WTC11 (cell line): ENCODE measurements around the gene CCK. TPM values are rescaled to one million over a fixed set of nuclear protein-coding genes. Genes with fewer than 3 reads are reported as not detected.

ENCODE experiments used
- ATAC-seq: fragments of 200-7000 bp; cut with Tn5 transposase; 2 replicates; pipeline ENCODE4 v1.10.0; 2021; ENCODE audit warnings: mild to moderate bottlenecking, moderate library complexity
- CTCF ChIA-PET: fragments of 300-600 bp; sonication (Branson Sonifier 250); formaldehyde crosslinking; loops from one replicate; lab custom pipeline; 2021; ENCODE audit warnings: antibody characterized with exemption; lab: Charles Lee
- POLR2A ChIA-PET: fragments of 350-600 bp; sonication (Branson Sonifier 250); formaldehyde crosslinking; loops from one replicate; lab custom pipeline; 2021; ENCODE audit warnings: antibody characterized with exemption; lab: Charles Lee
- DNase-seq: peaks from one replicate; pipeline ENCODE4 v3.0.0; 2021; ENCODE audit warnings: low spot score
- H3K27ac Mint-ChIP-seq: 2 replicates; pipeline ENCODE4 v1.8.0; 2021; ENCODE audit warnings: mixed read lengths
- H3K27me3 Mint-ChIP-seq: 2 replicates; pipeline ENCODE4 v1.8.0; 2021; ENCODE audit warnings: low read depth, mild to moderate bottlenecking, moderate library complexity, mixed read lengths
- H3K36me3 Mint-ChIP-seq: 2 replicates; pipeline ENCODE4 v1.8.0; 2021; ENCODE audit warnings: mixed read lengths
- H3K4me1 Mint-ChIP-seq: 2 replicates; pipeline ENCODE4 v1.8.0; 2022; ENCODE audit warnings: mixed read lengths
- H3K4me3 Mint-ChIP-seq: 2 replicates; pipeline ENCODE4 v1.8.0; 2021; ENCODE audit warnings: mild to moderate bottlenecking, moderate library complexity, mixed read lengths
- H3K9me3 Mint-ChIP-seq: 2 replicates; pipeline ENCODE4 v1.8.0; 2021; ENCODE audit warnings: mixed read lengths
- CBFB ChIP-seq: sonication (generic); formaldehyde crosslinking; IDR thresholded peaks from 2 replicates; pipeline ENCODE4 v1.8.1; 2022; ENCODE audit warnings: mild to moderate bottlenecking, low read depth, missing genetic modification reagents
- CREB1 ChIP-seq: sonication (generic); formaldehyde crosslinking; IDR thresholded peaks from 2 replicates; pipeline ENCODE4 v1.8.0; 2023; ENCODE audit warnings: mild to moderate bottlenecking, missing genetic modification reagents
- ESRRA ChIP-seq: sonication (generic); formaldehyde crosslinking; IDR thresholded peaks from 2 replicates; pipeline ENCODE4 v1.8.1; 2022; ENCODE audit warnings: mild to moderate bottlenecking, missing genetic modification reagents, borderline replicate concordance
- FOXJ3 ChIP-seq: sonication (generic); formaldehyde crosslinking; IDR thresholded peaks from 2 replicates; pipeline ENCODE4 v1.9.0; 2021; ENCODE audit warnings: missing genetic modification reagents, mild to moderate bottlenecking, borderline replicate concordance
- KAT7 ChIP-seq: sonication (generic); formaldehyde crosslinking; IDR thresholded peaks from 2 replicates; pipeline ENCODE4 v1.8.1; 2023; ENCODE audit warnings: missing genetic modification reagents, mild to moderate bottlenecking, borderline replicate concordance
- OVOL2 ChIP-seq: fragments of 250-450 bp; sonication (Bioruptor Pico); IDR thresholded peaks from 2 replicates; pipeline ENCODE4 v1.9.0; 2021; ENCODE audit warnings: mild to moderate bottlenecking, borderline replicate concordance
- RELA ChIP-seq: sonication (generic); formaldehyde crosslinking; IDR thresholded peaks from 2 replicates; pipeline ENCODE4 v1.8.1; 2022; ENCODE audit warnings: missing genetic modification reagents, mild to moderate bottlenecking, borderline replicate concordance
- ZNF263 ChIP-seq: sonication (generic); formaldehyde crosslinking; IDR thresholded peaks from 2 replicates; pipeline ENCODE4 v1.8.1; 2022; ENCODE audit warnings: low read depth, mild to moderate bottlenecking, moderate library complexity, missing genetic modification reagents
- ZNF423 ChIP-seq: fragments of 250-450 bp; sonication (Bioruptor Pico); IDR thresholded peaks from 2 replicates; pipeline ENCODE4 v2.1.2; 2022; ENCODE audit warnings: mild to moderate bottlenecking, moderate library complexity
- ZNF671 ChIP-seq: fragments of 250-450 bp; sonication (Bioruptor Pico); IDR thresholded peaks from 2 replicates; pipeline ENCODE4 v1.8.0; 2021; ENCODE audit warnings: mild to moderate bottlenecking
- total RNA-seq: library from RNA; stranded (reverse); gene quantifications from 3 replicates; pipeline ENCODE4 v1.2.3, GENCODE V29; 2021
- TF ChIP-seq, protein P1 (sequence below): sonication (generic); formaldehyde crosslinking; IDR thresholded peaks from 2 replicates; pipeline ENCODE4 v1.8.1; 2023; ENCODE audit warnings: mild to moderate bottlenecking, missing genetic modification reagents, borderline replicate concordance
- TF ChIP-seq, protein P2 (sequence below): sonication (generic); formaldehyde crosslinking; IDR thresholded peaks from 2 replicates; pipeline ENCODE4 v1.8.1; 2022; ENCODE audit warnings: missing genetic modification reagents, borderline replicate concordance
- TF ChIP-seq, protein P3 (sequence below): sonication (generic); formaldehyde crosslinking; IDR thresholded peaks from 2 replicates; pipeline ENCODE4 v1.8.0; 2022; ENCODE audit warnings: mild to moderate bottlenecking, missing genetic modification reagents
- TF ChIP-seq, protein P4 (sequence below): sonication (generic); formaldehyde crosslinking; IDR thresholded peaks from 2 replicates; pipeline ENCODE4 v1.8.1; 2023; ENCODE audit warnings: mild to moderate bottlenecking, missing genetic modification reagents, moderate library complexity
- TF ChIP-seq, protein P5 (sequence below): fragments of 250-450 bp; sonication (Bioruptor Pico); conservative IDR thresholded peaks from 2 replicates; pipeline ENCODE4 v1.9.0; 2021; ENCODE audit warnings: mild to moderate bottlenecking
- TF ChIP-seq, protein P6 (sequence below): sonication (generic); formaldehyde crosslinking; IDR thresholded peaks from 2 replicates; pipeline ENCODE4 v1.8.0; 2023; ENCODE audit warnings: missing genetic modification reagents
- TF ChIP-seq, protein P7 (sequence below): sonication (generic); formaldehyde crosslinking; conservative IDR thresholded peaks from 2 replicates; pipeline ENCODE4 v1.8.1; 2022; ENCODE audit warnings: mild to moderate bottlenecking, missing genetic modification reagents

CCK gene
- total RNA-seq, 1 experiment from 2014 or later: 0.50 TPM

DNA sequence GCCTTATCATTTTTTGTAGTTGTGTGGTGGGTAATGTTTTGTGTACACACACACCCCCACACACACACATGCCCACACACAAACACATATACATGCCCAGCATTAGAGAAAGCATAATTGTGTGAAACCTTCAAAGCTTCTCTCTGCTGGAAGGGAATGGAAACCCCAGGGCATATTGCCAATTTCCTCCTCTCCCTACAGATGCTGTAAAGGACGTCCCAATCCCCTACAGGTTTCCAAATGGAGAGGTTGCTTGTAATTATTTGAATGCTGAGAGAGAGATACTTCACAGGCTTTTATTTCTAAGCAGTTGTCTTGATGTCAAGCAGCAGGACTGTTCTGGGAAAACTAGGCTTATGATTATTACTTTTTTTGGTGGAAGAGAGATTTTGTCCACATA is 23.0 kb upstream of the CCK start (continued):
- TF ChIP-seq, protein P1, sequence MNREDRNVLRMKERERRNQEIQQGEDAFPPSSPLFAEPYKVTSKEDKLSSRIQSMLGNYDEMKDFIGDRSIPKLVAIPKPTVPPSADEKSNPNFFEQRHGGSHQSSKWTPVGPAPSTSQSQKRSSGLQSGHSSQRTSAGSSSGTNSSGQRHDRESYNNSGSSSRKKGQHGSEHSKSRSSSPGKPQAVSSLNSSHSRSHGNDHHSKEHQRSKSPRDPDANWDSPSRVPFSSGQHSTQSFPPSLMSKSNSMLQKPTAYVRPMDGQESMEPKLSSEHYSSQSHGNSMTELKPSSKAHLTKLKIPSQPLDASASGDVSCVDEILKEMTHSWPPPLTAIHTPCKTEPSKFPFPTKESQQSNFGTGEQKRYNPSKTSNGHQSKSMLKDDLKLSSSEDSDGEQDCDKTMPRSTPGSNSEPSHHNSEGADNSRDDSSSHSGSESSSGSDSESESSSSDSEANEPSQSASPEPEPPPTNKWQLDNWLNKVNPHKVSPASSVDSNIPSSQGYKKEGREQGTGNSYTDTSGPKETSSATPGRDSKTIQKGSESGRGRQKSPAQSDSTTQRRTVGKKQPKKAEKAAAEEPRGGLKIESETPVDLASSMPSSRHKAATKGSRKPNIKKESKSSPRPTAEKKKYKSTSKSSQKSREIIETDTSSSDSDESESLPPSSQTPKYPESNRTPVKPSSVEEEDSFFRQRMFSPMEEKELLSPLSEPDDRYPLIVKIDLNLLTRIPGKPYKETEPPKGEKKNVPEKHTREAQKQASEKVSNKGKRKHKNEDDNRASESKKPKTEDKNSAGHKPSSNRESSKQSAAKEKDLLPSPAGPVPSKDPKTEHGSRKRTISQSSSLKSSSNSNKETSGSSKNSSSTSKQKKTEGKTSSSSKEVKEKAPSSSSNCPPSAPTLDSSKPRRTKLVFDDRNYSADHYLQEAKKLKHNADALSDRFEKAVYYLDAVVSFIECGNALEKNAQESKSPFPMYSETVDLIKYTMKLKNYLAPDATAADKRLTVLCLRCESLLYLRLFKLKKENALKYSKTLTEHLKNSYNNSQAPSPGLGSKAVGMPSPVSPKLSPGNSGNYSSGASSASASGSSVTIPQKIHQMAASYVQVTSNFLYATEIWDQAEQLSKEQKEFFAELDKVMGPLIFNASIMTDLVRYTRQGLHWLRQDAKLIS: no peak
- TF ChIP-seq ZNF263 (CRISPR knock-in tag): no peak
- TF ChIP-seq ZNF671 (CRISPR knock-in tag): no peak
- TF ChIP-seq OVOL2 (CRISPR knock-in tag): no peak
- TF ChIP-seq, protein P2, sequence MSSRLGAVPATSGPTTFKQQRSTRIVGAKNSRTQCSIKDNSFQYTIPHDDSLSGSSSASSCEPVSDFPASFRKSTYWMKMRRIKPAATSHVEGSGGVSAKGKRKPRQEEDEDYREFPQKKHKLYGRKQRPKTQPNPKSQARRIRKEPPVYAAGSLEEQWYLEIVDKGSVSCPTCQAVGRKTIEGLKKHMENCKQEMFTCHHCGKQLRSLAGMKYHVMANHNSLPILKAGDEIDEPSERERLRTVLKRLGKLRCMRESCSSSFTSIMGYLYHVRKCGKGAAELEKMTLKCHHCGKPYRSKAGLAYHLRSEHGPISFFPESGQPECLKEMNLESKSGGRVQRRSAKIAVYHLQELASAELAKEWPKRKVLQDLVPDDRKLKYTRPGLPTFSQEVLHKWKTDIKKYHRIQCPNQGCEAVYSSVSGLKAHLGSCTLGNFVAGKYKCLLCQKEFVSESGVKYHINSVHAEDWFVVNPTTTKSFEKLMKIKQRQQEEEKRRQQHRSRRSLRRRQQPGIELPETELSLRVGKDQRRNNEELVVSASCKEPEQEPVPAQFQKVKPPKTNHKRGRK (CRISPR knock-in tag): no peak
- TF ChIP-seq ZNF423 (CRISPR knock-in tag): no peak

DNA sequence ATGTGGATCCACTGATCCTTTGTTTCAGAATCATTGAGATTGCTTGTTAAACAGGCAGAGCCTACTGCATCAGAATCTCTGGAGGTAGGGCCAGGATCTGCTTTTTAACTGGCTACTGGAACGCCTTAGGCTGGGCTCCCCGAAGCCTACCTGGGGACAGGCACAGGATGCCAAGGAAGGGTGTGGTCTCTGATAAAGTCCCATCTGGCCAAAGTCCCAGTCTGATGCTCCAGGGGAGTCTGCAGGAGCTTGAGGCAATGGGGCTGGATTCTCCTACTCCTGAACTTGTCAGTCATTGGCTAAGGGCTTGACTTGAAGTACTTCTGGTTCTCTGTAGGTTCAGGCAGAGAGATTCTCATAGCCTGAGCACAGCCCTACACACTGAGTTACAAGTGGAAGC is 22.4 kb upstream of the CCK start:
- ChIA-PET CTCF (no interaction called here), POLR2A (no interaction called here)
- DNase-seq: no peak
- ATAC-seq: no peak
- H3K36me3 Mint-ChIP-seq: peaks cover 16% of the 10 kb centered on the region
- H3K9me3 Mint-ChIP-seq: peaks cover 45% of the 10 kb centered on the region
- peaks cover 18% of the 10 kb centered on the region for H3K27me3 Mint-ChIP-seq
- no peaks in the 10 kb centered on the region for H3K4me1 Mint-ChIP-seq
- no peak overlapping the region for H3K4me3 Mint-ChIP-seq
- no peak overlapping the region for H3K27ac Mint-ChIP-seq
- TF ChIP-seq, protein P3, sequence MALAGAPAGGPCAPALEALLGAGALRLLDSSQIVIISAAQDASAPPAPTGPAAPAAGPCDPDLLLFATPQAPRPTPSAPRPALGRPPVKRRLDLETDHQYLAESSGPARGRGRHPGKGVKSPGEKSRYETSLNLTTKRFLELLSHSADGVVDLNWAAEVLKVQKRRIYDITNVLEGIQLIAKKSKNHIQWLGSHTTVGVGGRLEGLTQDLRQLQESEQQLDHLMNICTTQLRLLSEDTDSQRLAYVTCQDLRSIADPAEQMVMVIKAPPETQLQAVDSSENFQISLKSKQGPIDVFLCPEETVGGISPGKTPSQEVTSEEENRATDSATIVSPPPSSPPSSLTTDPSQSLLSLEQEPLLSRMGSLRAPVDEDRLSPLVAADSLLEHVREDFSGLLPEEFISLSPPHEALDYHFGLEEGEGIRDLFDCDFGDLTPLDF (CRISPR knock-in tag): no peak
- TF ChIP-seq ESRRA (no peak), RELA (CRISPR knock-in tag) (no peak), CREB1 (no peak), FOXJ3 (CRISPR knock-in tag) (no peak), KAT7 (CRISPR knock-in tag) (no peak), CBFB (CRISPR knock-in tag) (no peak)
- TF ChIP-seq, protein P4, sequence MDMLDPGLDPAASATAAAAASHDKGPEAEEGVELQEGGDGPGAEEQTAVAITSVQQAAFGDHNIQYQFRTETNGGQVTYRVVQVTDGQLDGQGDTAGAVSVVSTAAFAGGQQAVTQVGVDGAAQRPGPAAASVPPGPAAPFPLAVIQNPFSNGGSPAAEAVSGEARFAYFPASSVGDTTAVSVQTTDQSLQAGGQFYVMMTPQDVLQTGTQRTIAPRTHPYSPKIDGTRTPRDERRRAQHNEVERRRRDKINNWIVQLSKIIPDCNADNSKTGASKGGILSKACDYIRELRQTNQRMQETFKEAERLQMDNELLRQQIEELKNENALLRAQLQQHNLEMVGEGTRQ (CRISPR knock-in tag): no peak
- TF ChIP-seq, protein P5, sequence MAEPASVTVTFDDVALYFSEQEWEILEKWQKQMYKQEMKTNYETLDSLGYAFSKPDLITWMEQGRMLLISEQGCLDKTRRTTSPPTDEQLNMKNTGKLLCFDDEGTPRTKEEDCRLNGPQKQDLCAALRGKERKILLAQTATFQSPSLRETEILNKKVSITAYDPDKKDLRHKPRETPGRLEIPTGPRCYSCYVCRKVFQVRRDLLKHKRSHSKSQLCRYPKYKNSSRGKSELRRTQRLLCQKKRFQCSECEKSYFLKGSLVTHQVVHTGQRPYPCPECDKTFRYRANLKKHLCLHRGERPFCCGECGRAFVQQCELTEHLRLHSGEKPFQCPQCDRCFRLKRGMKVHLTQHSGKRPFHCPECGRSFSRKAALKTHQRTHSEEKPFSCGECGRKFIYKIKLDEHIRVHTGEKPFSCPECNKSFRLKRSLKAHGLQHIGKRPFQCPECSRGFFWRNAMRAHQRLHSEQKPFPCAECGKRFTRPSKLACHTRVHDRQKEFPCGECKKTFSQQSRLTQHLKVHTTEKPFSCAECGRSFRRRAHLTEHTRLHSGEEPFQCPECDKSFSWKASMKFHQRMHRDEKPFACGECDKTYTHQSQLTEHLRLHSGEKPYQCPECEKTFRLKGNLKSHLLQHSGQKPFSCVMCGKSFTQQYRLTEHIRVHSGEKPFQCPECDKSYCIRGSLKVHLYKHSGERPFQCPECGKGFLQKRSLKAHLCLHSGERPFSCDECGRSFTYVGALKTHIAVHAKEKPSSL (CRISPR knock-in tag): no peak
- TF ChIP-seq, protein P6, sequence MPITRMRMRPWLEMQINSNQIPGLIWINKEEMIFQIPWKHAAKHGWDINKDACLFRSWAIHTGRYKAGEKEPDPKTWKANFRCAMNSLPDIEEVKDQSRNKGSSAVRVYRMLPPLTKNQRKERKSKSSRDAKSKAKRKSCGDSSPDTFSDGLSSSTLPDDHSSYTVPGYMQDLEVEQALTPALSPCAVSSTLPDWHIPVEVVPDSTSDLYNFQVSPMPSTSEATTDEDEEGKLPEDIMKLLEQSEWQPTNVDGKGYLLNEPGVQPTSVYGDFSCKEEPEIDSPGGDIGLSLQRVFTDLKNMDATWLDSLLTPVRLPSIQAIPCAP (CRISPR knock-in tag): no peak
- TF ChIP-seq, protein P2 (CRISPR knock-in tag): no peak
- TF ChIP-seq, protein P1: no peak
- TF ChIP-seq, protein P7, sequence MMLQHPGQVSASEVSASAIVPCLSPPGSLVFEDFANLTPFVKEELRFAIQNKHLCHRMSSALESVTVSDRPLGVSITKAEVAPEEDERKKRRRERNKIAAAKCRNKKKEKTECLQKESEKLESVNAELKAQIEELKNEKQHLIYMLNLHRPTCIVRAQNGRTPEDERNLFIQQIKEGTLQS (CRISPR knock-in tag): no peak
